NCI-H1417 treated with DMSO at 0.1 percent for 48 hours (cell line): ENCODE measurements around the gene VTI1B.
"Not testable (repeated sequence)": the region's sequence is repeated elsewhere in the genome, so short reads cannot be mapped to it uniquely, and the experiment has no call there.

Experiments
- DNase-seq: peaks from one replicate; lab custom pipeline; 2025; lab: John Stamatoyannopoulos, UW

The VTI1B gene

DNA sequence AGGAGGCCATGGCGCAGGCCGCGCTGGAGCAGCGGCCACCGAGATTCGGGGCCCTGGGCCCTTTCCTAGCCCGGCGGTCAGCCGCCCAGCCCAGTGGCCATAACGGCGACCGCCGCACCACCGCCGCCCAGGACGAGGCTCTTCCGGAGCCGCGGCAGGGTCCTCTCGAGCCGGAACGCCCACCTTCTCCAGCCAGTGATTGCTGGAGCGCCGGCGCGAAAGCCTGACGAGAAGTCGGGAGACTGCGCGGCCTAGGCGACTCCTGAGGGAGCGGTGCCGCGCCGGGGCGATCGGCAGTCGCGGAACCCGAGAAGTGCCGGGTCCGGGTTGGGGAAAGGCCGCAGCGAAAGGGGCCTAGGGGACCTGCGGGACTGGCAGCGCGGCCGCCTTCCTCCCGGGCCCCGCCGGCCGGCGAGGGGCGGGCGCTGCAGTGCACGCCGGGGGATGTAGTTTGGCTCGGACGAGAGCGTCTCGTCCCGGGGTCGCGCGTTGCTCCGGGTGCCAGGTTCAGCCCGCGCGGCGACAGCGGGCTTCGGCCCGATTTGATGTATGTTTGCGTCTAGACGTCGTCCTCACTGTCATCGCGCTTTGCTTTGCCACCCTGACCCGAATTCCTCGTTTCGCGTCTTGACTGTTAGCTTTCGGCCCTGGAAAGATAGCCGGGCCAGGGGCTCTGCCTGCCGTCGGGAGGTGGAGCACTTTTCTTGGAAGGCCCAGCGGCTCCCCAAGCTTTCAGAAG, at the start of gene VTI1B:
Gene VTI1B, minus strand, starts transcription at position 153 of the 739 bp plus-strand sequence. Its CDS starts 143 bp downstream, at position 10.
- peak; percentile 37 for DNase-seq

DNA sequence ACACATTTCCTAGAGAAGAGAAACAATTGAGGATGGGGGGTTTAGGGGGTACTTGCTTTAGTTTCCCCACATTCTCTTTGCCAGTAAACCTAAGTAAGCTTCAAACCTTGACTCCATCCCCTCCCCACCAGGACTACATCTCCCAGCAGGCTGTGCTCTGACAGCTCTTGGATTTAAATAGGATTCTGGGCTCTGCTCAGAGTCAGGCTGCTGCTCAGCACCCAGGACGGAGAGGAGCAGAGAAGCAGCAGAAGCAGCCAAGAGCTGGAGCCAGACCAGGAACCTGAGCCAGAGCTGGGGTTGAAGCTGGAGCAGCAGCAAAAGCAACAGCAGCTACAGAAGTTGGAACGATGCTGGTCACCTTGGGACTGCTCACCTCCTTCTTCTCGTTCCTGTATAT, 47.9 kb upstream of the VTI1B start:
- no peak for DNase-seq

- DNase-seq: no peak
These were observed 47.4 kb upstream of the VTI1B start for GRCh38 chr14:67721875-67722274.

DNA sequence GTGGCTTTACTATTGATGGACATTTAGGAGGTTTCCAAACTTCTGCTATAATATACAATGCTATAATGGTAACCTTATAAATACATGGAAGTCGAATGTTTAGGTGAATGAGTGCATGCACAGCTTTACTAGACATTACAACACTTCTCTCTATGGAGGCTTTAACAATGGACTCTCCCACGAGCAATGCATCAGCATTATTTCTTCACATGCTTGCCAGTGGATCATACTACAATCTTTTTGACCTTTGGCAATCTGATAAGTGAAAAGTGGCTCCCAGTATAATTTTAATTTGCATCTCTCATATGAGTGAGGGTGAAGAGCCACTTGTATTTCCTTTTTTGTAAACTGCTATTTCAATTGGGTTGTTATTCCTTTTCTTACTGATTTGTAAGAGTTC, 45.4 kb upstream of the VTI1B start:
- DNase-seq: no peak

DNA sequence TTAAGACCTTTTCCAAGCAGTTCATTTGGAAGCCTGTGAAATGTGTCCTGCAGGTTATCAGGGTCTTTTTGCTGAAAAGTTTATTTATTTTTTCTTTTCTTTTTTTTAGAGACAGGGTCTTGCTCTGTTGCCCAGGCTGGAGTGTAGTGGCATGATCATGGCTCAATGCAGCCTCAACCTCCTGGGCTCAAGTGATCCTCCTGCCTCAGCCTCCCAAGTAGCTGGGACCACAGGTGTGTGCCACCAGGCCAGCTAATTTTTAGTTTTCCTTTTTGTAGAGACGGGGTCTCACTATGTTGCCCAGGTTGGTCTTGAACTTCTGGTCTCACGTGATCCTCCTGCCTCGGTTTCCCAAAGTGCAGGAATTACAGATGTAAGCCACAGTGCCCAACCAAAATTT, 45.0 kb upstream of the VTI1B start:
- not testable (repeated sequence) for DNase-seq

GRCh38 chr14:67718265-67718664, 43.8 kb upstream of the VTI1B start:
- DNase-seq: no peak

- DNase-seq: no peak
These were observed 42.6 kb upstream of the VTI1B start for GRCh38 chr14:67717048-67717447.

- peak; percentile 1 for DNase-seq
These were observed 35.8 kb upstream of the VTI1B start for GRCh38 chr14:67710209-67710608.

GRCh38 chr14:67709796-67710195, 35.4 kb upstream of the VTI1B start:
- DNase-seq: not testable (repeated sequence)

- DNase-seq: not testable (repeated sequence)
These were observed 34.9 kb upstream of the VTI1B start for GRCh38 chr14:67709346-67709745.

DNA sequence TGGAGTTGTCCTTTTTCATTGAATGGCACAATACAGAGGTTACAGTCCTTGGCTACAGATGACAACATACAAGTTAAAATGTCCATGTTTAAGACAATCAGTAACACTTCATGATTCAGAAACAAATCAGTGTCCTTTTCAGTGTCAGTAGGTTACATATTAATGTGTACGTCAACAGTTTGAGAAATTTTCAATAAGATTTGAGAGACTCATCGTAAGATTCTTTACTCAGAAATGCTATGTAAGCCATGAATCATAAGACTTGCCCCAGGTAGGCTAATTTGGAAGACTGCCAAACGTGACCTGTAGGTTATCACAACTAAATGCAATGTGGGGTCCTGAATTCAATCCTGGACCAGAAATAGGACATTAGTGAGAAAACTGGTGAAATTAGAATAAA, 30.8 kb upstream of the VTI1B start:
- no peak for DNase-seq

DNA sequence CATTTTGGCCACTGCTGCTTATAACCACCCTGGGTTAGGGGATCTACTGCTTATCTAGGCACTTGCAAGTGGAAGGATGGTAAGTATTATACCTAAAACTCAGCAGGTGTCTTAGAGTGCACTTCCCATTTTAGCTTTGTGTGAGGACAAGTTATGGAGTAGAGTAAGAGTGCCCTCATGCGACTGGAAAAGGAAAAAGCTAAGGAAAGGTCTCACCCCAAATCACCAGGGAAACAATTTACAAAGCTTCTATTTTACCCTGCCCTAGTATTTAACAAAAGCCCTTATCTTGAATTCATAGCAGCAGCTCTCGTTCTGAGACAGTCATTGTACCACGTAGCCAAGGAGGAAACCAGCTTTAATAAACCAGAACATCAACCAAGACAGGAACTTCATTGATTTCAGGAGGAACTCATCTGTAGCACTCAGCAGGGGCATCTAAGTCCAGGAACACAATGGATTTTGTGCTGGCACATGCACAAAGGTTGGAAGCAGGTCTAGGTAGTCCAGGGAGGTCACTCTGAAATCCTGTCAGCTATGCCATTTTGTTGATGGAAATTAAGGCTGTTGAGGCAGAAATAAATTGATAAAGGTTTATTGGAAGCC, 30.2 kb upstream of the VTI1B start:
- peak; percentile 46 for DNase-seq

DNA sequence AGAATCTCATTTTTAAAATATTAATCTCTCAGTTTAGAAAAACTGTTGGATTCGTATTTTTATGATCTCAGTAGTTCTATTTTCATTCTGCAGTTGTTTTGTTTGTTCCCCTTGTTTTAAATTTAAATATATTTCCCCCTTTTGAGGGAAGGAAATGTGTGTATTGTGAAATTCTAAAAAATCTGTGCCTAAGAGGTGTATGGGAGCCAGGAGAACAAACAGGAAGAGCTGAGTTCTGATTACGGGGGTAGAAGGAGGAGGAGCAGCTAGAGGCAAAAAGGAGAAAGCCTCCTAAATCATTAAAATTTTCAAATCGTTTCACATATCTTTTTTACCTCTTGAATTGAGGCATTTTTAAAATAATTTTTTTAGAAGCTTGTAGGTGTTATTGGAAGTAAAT, 29.6 kb upstream of the VTI1B start:
- DNase-seq: no peak

DNA sequence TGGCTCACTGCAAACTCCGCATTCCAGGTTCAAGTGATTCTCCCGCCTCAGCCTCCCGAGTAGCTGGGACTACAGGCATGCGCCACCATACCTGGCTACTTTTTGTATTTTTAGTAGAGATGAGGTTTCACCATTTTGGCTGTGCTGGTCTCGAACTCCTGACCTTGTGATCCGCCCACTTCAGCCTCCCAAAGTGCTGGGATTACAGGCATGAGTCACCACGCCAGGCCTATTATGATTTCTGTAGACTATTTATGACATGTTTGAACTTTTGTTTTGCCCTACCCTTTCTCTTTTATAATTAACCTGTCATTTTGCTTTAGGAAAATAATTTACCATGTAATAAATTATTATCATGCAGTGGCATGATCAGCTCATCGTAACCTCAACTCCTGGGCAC, 27.1 kb upstream of the VTI1B start, which contains the start of gene RDH12:
Gene RDH12, plus strand, starts transcription at position 395 of the 400 bp plus-strand sequence. CDS start 20,757 bp downstream, outside the sequence.
- not testable (repeated sequence) for DNase-seq

DNA sequence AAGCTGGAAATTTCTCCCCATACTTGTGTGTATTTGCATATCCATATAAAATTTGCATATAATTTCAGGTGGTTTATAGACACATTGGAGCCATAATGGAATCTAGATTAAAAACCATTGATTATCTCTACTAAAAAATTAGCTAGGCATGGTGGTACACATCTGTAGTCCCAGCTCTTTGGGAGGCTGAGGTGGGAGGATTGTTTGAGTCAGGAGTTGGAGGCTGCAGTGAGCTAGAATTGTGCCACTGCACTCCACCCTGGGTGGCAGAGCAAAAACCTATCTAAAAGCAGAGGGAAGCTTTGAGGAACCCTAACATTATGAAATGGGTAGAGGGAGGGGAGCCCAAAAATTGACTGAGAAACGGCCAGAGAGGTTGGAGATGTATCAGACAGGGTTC, 23.7 kb upstream of the VTI1B start:
- no peak for DNase-seq

DNA sequence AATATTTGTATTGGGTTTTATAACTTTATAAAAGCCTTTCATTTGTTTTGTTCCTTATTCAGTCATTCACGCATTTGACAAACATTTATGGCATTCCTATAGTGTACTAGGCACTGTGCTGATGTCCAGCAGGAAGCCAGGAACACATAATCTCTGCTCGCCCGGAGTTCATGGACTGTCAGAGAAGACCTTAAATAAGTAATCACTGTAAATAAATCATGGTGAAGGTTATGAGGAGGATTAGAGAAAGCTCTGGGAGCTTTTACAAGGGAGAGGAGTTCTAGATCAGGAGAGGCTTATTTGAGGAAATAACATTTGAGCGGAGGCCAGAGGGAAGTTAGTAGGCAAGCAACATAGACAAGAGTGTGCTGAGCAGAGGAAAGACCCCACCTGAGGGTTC, 22.6 kb upstream of the VTI1B start:
- DNase-seq: no peak

DNA sequence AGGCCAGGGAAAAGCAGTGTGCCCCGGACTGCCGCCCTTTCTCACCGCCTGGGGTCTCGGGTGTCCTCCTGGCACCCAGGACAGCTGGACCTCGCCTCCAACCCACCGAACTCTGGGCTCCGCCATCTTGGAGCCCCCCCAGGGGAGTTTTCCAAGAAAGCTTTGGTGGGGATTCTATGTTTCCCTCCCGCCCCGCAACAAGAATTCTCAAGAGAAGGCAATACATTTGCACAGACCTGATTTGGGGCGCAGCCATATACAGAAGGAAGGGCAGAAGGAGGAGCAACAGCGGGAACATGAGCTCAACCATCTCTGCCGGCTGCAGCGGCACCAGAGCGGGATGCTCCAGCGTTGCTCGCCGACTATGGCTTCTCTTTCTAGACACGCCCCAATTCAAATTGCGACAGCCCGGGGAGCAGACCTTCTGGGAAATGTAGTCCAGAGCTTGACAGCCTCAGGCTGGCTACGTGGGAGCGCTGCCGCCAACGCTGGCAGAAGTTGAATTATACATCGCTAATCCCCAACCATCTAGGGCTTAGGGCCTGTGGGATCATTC, 21.0 kb upstream of the VTI1B start, which contains the start of gene RDH11:
Gene RDH11, minus strand, starts transcription at position 371 of the 556 bp plus-strand sequence. Its CDS starts 61 bp downstream, at position 310.
- peak; percentile 45 for DNase-seq

DNA sequence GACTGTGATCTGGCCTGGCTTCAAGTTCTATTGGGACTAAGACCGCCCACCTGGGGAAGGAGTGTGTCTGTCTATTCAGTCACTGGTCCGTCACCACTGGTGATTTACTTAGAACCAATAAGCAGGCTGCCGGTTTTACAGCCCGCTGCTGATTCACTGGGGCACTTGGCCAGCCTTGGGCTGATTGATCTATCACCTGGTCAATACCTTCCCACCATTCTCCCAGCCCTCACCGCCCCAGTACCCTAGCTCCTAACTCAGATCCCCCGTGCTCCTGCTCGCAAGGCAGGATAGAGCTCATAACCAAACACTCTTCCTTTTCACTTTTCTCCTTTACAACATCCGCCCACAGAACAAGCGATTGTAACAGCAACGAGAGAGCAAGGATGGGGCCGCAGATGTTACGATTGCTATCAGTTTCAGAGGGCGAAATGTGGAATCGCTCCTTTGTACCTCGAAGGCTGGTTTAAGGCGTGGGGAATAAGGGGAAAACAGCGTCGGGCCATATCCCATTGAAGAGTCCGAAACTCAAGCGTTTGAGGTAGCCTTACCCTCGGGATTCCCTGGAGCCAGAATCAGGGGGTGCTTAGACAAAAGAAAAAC, 20.5 kb upstream of the VTI1B start:
- DNase-seq: peak; percentile 24

GRCh38 chr14:67690011-67690410, 15.6 kb upstream of the VTI1B start:
- no peak for DNase-seq

- DNase-seq: no peak
These were observed 9.4 kb upstream of the VTI1B start for GRCh38 chr14:67683842-67684241.

- DNase-seq: no peak
These were observed 6.5 kb upstream of the VTI1B start for GRCh38 chr14:67680941-67681340.

DNA sequence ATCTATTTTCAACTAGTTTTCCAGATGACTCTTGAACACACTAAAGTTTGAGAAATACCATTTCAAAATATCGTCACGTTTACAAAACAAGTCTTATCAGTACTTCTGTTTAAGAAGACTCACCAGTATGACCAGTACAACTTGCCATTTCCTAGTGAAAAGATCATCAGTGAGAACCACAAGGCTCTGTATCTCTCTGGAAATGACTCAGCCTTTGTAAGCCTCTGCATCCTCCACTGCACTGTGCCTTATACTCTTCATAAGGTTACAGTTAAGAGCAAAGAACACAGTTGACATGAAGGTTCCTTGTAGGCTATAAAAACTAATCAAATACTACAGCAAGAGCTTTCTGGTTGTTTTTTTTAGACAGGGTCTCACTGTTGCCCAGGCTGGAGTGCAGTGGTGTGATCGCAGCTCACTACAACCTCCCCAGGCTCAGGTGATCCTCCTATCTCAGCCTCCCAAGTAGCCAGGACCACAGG, 5.7 kb upstream of the VTI1B start:
- DNase-seq: no peak

GRCh38 chr14:67679006-67679405, 4.6 kb upstream of the VTI1B start:
- DNase-seq: no peak
